GM21390 (cell line): ENCODE measurements around the gene SRGAP3.

Experiments used
- ATAC-seq: cut with Tn5 transposase; IDR thresholded peaks from one replicate; pipeline ENCODE4 v1.9.1; 2021; ENCODE audit not compliant: unreplicated experiment

Gene SRGAP3

DNA sequence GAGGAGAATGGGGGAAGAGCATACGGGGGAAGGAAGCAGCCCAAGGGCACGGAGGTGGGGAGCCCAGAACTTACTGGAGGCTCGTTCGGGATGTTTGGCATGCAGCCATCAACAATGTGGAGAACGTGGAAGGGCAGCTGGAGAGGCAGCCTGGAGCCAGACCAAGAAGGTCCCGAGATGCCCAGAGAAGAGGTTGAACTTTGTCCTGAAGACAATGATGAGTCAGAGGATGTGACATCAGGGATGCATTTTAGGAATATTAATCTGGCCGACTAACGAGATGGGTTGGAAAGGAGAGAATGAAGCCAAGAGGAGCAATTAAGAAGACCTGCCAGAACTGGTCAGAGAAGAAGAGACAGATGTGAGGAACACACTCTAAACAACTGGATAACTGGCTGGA is 98.2 kb downstream of the SRGAP3 start:
- ATAC-seq = no peak

DNA sequence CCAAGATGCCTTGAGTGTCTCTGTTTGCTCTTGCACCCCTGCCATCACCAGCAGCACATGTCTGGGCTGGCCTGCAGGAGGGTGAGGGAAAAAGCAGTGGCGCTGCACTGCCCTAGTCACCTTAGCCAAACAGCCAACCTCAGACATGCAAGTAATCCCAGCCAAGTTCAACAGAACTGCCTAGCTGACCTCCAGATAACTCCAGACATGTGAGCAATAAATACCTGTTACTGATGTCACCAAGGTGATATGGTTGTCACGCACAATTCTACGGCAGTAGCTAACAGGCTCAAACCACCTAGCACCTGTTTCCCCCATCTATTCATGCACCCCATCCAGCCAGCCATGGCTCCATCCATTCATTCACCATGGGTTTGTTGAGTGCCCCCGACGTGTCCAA is 99.9 kb downstream of the SRGAP3 start:
- no peak for ATAC-seq

DNA sequence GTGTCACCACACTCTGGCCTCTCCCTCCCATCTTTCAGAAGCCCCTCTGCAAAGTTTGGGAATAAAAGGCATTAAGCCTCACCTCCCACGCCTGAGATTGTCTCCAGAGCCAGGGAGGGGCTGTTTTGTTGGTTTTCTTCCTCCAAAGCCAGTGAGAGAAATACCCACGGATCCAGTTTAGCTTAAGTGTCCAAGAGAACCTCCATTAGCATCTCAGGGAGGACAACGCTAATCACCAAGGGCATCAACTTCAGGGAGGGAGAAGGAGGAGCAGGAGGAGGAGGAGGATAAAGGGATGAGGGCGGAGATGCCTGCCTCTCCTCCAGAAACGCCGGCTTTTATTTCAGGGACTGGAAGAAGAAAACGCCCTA is 101.6 kb downstream of the SRGAP3 start:
- no peak for ATAC-seq

DNA sequence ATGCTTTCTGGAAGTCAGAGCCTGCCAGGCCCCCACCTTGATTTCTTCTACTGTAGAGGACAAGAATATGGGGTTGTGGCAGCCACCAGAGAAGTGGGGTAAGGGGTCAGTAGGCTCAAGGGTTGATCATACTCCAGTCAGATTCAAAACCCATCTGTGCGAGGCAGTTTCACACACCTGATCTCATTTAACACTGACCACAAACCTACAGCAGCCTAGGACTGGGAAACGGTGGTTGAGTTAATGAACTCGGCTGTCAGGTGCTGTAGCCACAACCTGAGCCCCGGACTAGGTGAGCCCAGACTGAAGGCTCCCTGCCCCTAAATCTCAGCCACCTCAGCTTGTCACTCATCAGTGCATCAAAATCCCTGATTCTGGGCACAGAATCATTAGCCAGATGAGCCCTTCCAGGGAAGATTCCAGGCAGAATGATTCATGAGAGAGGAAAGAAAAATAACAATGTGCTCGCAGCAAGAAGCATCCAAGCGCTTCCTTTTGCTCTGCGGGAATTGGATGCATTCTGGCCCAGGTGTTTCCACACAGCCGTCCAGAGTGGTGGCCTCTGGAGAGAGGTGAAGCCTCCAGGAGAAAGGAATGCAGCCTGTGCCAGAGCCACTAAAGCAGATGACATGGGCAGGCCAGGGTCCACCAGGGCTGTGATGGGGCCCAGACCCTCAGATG is 102.1 kb downstream of the SRGAP3 start:
- ATAC-seq = peak; percentile 78

DNA sequence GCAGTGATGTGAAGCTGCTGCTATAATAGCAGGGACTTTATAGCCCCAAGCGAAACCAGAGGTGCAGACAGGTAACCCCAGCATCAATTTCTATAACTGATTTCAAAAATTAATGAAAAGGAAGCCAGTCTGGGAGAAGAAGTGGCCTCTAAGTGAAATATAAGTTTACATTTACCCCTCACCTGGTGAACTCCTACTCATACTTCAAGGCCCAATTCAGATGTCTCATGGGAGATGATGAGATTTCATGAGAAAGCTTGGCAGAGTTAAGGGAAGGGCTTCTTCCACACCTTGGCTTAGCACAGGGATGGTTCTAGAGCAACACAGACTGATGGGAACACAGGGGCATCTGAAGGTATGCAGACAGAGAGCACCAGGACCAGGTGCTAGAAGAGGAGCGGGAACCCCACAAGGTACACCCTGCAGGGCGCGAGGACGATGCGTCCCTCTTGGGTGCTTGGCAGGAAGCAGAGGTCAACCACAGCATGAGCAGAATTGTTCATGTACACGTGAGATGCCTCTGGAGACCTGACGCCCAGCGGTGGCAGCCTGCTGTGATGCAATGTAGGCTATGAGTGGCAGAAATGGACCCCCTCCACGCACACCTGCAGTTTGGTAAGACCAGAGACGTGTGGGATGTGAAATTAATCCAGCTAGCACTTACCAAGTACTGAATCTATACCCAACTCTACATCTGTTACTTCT is 102.9 kb downstream of the SRGAP3 start:
- no peak for ATAC-seq

DNA sequence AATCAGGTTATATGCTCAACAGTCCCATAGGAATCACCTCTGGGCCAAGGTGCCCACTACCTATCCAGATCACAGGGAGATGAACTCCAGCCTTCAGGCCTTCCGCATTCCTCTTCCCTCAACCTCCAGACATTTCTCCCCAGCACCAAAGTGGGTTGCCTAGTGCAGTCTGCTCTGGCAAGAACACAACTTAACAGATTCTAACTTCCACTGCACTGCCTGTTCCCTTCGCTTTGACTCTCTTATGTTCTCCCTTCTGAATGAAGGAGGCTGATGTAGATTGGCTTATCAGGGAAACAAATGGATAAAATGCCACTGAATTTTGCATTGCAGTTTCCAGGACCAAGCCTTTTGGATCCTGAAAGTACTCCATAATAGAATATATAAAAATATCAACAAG is 106.3 kb downstream of the SRGAP3 start:
- ATAC-seq = no peak

DNA sequence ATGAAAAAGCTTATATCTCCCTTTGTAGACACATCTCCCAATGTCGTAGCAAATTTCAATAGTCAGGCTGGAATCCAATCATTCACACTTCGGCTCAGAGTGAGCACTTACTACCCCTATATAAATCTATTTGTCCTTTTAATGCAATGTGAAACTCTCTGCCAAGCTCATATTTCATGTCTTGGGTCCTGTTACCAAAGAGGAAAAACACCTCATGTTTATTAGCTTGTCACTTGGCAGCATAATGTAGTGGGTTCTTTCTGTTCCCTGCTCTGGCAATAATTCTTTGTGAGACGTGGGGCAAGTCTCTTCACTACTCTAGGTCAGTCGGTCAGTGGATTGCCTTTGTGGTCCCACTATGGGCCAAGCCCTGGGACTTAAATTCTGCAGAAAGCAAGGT is 107.1 kb downstream of the SRGAP3 start:
- no peak for ATAC-seq

DNA sequence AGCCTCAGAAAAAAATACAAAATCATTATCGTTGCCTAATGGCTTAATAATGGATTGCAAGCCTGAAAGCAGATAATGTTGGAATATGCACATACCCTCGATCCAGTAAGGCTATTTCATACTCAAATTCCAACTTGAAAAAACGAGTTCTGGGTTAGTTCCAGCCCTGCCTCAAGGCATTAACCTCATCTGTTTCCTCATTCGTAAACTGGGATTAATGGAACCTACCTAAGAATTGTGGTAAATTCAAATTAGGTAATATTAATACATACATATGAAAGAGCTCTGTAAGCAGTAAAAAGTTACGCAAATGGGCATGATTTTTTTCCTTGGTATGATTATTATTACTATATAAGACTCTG is 107.5 kb downstream of the SRGAP3 start:
- ATAC-seq = no peak

DNA sequence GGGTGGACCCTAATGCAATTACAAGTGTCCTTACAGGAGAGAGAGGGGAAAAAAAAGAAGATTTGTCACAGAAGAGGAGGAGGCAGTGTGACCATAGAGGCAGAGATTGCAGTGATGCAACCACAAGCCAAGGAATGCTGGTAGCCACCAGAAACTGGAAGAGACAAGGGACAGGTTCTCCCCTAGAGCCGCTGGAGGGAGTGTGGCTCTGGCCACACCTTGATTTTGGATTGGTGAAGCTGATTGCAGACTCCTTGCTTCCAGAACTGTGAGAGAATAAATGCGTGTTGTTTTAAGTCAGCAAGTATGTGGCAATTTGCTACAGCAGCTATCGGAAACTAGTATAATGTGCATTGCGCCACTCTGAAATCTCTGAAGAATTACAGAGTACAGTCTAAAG is 110.1 kb downstream of the SRGAP3 start:
- no peak for ATAC-seq

DNA sequence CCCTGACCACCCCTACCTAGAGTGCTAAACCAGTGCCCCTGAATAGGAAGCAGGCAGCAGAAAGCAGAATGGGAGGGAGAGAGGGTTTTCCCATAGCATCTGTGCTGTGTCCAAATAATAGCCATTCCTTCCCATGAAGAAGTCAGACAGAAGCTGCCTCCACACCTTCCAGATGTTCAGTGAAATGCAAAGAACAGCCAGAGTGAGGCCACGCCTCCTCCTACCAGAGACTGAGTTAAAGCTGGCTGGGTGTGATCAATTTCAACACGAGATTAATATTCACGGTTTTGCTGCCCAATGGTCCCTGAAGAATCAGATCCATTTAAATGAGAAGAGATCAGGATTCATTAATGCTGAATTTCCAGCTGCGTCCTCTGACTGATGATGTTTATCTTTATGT is 111.8 kb downstream of the SRGAP3 start:
- no peak for ATAC-seq

DNA sequence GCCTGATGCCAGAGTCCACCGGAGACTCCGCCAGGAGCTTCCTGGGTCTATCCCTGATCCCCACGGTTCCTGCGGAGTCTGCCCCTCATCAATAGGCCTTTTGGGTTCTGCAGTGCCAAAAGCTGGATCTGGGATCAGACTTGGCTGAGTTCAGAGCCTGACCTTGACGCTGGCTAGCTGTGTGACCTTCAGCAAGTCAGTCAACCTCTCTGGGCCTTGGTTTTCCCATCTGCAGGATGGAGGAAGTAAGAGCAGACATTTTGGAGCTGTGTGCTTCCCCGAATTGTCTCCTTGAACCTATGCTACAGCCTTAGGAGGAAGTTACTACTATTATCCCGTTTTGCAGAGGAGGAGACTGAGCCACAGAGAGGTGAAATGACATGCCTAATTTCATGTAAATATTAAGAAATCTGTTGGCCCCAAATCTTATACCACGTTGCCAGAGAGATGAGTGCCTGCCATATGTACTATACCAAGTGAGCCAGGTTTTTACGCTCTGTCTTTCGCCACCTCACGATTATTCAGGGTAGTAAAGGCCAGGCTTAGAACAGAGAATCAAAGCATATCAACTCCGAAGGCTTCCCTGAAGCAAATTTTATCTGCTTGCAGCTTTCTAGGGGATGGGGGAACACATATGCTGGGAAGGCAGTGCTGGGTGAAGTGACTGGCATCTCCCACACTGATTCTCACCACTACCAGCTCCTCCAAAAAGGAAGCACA is 112.5 kb downstream of the SRGAP3 start:
- ATAC-seq = no peak

DNA sequence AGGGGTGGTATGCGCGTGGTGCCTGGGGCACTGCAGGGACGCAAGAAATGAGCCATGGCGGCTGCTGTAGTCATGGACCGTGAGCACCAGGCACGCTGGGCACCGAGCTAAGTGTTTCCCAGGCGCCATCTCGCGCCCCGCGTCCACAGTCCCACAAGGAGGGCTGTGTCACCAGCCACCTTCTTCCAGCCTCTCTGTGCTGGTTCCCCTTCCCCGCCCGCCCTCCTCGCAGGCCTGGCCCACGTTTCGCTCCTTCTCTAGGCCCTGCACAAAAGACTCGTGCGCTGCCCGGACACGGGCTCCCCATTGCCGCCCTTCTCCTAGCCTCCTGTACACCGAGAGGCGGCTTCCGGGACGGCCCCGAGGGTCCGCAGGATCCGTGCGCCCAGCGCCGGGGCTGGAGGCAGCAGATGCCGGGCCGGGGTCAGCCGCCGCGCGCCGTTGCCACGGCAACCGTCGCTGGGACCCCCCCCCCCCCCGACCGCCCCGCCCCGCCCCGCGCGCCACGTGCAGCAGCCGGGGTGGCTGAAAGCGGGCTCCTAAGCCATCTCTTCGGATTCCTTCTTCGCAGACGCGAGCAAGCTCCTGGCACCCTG is 113.4 kb downstream of the SRGAP3 start:
- ATAC-seq = no peak

DNA sequence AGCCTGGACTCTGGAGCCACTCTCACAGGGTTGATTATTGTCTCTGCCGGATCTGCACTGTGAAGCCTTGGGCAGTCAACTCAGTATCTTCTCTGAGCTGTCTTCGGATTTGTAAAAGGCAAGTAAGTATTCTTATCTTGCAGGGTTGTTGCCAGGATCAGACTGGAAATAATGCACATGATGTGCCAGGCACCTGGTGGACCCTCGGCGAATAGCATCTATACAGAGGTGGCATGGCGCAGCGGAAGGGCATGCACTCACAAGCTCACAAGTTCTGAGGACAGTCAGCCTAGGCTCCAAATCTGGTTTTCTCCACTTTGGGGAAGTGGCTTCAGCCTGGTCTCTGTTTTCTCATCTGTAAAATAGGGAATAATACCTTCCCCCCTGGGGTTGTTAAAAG is 113.9 kb downstream of the SRGAP3 start:
- ATAC-seq = no peak

DNA sequence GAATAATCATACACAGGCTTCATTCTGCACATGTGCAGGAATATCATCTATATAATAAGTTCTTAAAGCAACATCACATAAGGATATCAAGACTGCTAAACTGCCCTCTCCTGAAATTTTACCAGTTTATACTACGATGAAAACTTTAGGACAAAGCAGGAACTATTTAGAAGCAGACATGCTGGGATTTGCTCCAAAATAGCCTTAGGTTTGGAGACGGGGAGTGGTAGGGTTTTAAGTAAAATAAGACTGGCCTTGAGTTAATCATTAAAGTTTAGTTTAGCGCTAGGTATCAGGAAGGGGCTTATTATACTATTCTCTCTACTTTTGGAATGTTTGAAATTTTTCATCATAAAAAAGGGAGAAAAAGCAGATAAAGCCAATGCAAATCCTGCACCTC is 115.8 kb downstream of the SRGAP3 start:
- ATAC-seq = no peak

DNA sequence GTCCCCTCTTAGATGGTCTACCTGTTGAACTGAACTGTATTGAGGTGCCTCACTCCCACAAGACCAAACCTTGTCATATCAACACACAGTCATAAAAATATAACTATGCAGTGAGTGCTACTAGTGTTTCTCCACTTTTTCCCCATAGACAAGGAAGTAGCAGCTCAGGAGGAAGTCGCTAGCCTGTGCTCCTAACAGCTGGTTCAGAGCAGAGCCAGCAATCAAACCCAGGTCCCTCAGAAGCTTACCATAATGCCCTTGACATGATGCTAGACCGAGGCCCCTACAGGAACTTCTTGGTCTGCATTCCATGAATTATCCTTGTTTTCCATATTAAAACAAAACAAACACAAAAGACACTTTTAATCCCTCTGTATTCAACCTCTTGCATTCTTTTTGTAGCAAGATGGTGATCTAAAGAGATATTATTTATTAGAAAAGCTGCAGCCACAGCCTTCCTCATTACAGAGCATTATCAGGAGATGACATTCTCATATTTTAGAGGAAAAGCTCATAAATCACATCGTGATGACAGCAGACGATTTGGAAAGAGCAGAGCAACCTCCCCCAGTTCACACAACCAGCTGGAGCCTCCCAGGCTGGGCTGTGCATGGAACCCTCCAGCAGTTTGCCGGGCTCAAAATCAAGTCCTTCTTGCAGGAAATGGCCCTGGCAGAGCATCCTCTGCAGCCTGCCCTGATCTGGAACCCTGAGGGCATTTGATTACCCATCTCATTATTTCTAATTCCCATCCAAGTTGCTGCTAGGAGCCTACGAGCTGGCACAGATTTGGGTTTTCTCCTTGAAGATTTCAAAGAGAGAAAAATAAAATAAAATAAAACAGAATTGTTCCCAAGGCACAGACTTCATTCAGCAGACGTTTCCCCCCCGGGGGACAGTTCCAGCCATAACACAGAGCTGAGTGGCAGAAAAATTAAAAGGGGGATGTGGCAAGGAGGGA is 118.8 kb downstream of the SRGAP3 start:
- ATAC-seq = no peak

DNA sequence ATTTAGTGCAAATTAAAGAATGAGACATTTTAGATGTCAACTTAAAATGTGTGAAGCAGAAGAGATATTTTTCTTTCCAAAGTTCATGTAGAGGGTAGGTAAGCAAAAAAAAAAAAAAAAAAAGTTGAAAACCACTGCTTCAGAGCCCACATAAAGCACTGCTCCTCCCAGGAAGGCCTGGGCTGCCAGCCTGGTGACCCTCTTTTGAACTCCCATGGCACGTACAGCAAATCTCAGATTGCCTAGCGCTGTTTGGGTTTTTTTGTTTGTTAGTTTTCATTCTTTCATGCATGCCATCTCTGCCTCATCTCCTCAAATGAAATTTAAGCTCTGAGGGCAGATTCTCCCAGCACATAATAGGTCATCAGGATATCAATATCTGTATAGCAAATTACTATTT is 120.1 kb downstream of the SRGAP3 start:
- ATAC-seq = no peak

DNA sequence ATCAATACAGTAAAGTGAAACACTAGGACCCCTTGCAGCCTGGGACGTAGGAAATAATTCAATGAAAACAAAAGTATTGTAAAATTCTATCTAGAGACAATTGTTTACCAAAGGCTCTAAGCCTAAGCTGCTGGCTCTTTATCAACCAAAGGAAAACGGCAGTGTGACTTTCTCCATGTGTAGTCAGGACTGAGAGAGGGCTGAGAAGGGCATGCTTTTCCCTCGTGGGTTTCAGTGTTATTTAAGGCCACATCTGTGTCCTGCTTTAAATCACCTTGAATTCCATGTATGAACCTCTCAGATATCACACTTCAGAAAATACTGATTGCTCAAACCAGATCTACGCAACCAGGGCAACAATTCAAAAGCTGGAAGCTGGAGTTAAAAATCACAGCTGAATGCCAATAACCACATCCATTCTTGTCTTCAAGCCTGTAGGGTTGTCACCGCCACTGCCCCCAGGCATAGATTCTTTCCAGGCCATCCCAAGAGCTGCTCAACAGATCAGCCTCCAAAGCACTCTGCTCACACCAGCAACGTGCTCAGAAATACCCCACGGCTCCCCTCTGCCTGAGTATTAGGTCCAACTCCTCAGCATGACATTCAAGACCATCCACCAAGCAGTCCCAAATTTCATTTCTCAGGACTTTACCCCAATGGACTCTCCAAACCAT is 124.0 kb downstream of the SRGAP3 start:
- ATAC-seq = no peak

DNA sequence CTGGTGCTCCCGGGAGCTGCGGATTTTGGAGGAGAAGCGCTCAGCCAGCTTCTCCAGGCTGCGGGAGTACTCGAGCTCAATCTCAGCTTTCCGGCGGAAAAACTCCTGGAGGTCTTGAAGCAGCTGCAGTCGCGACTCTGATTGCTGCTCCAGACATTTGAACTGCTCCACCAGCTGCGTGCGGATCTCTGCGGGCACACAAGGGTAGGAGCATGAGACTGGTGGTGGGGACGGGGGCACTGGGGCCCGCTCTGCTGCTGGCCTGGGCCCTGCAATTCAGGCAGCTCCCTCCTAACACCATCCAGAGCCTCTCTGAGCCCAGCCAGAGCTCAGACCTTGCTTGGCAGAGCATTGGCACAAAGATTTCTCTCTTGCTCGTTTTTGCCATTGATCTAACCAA is 124.7 kb downstream of the SRGAP3 start:
- no peak for ATAC-seq

DNA sequence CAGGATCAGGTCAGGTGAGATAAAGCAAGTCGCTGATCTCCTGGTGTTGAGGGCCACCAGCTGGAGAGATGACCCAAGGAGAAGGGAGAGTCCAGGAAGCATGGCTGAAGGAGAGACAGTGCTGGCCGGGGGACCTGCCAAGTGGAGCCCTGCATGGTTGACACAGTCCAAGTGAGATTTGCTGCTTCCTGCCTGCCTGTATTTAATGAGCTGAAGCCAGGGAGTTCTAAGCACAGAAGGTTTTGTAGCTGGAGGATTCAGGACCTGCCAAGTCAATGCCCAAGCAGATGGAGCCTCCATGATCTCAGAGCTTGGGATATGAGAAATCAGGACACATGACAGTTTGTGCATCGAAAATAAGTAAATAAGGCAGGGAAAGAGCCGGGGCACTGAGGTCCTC is 125.6 kb downstream of the SRGAP3 start:
- ATAC-seq = no peak

DNA sequence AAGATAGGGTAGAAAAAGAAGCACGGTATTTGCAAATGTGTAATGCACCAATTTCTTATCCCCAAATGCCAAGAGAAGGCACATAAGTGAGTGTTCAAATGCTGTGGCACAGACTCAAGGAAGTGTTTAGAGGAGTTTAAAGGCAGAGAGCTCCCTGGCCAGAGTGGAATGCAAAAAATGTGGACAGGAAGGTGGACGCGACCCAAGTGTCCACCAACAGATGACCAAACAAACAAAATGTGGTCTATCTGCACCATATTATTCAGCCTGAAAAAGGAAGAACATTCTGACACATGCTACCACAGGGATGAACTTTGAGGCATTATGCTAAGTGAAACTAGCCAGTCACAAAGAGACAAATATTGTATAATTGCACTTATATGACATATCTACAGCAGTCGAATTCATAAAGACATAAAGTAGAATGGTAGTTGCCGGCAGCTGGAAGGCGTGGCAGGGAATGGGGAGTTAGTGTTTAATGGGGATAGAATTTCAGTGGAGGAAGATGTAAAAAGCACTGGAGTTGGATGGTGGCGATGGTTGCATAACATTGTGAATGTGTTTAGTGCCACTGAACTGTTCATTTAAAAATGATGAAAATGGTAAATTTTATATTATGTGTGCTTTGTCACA is 126.6 kb downstream of the SRGAP3 start:
- ATAC-seq = no peak
